SK-N-MC (cell line): ENCODE data around the gene GSC.
"Not testable (repeated sequence)": the region's sequence is repeated elsewhere in the genome, so short reads cannot be mapped to it uniquely, and the experiment has no call there.

Experiments
- DNase-seq: peaks from one replicate; pipeline ENCODE4 v3.0.0-alpha.2; 2011; ENCODE audit warnings: low read depth, low spot score
- H3K27ac ChIP-seq: fragments of 200-600 bp; sonication (generic); 2 replicates; pipeline ENCODE4 v1.5.1; 2016; ENCODE audit warnings: mixed run types
- H3K36me3 ChIP-seq: fragments of 200-600 bp; sonication (generic); 2 replicates; pipeline ENCODE4 v1.6.1; 2017; ENCODE audit warnings: antibody characterized with exemption, low read length, mixed read lengths; ENCODE audit not compliant: insufficient read depth
- H3K4me3 ChIP-seq: fragments of 200-600 bp; sonication (generic); 2 replicates; pipeline ENCODE4 v1.5.1; 2016
- H3K9ac ChIP-seq: fragments of 200-600 bp; sonication (generic); 2 replicates; pipeline ENCODE4 v1.8.0; 2017; ENCODE audit warnings: mixed run types, mixed read lengths; ENCODE audit not compliant: insufficient read length
- H3K9me3 ChIP-seq: fragments of 200-600 bp; sonication (generic); 2 replicates; pipeline ENCODE4 v1.6.1; 2017; ENCODE audit warnings: low read depth, mild to moderate bottlenecking, antibody characterized with exemption, low read length, moderate library complexity, mixed read lengths
- EZH2 ChIP-seq: fragments of 200-600 bp; sonication (generic); IDR thresholded peaks from one replicate; pipeline ENCODE4 v1.6.1; 2017; ENCODE audit warnings: antibody characterized with exemption
- FOXP2 ChIP-seq: optimal IDR thresholded peaks from 2 replicates; pipeline ENCODE3; 2011; ENCODE audit warnings: mild to moderate bottlenecking, moderate library complexity; ENCODE audit not compliant: insufficient read depth; ENCODE audit errors: extremely low read length, control extremely low read depth
- POLR2AphosphoS5 ChIP-seq: IDR thresholded peaks from 2 replicates; pipeline ENCODE4 v1.6.1; 2012; ENCODE audit warnings: mild to moderate bottlenecking, low read depth, low read length, borderline replicate concordance

Gene GSC

GRCh38 chr14:94752591-94753436, 17.1 kb downstream of the GSC start:
- TF ChIP-seq FOXP2 = no peak
- no peak overlapping the region for H3K4me3 ChIP-seq
- H3K36me3 ChIP-seq = no peaks in the 10 kb centered on the region
- H3K27ac ChIP-seq = no peak overlapping the region
- no peaks in the 10 kb centered on the region for H3K9me3 ChIP-seq
- no peak overlapping the region for H3K9ac ChIP-seq
- no peak for DNase-seq

- Histone ChIP-seq H3K4me3 (no peak overlapping the region), H3K9me3 (no peaks in the 10 kb centered on the region), H3K27ac (no peak overlapping the region), H3K9ac (no peak overlapping the region), H3K36me3 (no peaks in the 10 kb centered on the region)
- no peak for DNase-seq
- TF ChIP-seq POLR2AphosphoS5 (no peak), FOXP2 (no peak), EZH2 (no peak)
These were observed 18.0 kb downstream of the GSC start for GRCh38 chr14:94751956-94752355.

GRCh38 chr14:94751321-94751720, 18.6 kb downstream of the GSC start:
- H3K9ac ChIP-seq = no peak overlapping the region
- TF ChIP-seq EZH2 (no peak), FOXP2 (no peak), POLR2AphosphoS5 (no peak)
- H3K9me3 ChIP-seq = no peaks in the 10 kb centered on the region
- no peak overlapping the region for H3K27ac ChIP-seq
- no peak for DNase-seq
- H3K4me3 ChIP-seq = no peak overlapping the region
- H3K36me3 ChIP-seq = no peaks in the 10 kb centered on the region

GRCh38 chr14:94750371-94750770, 19.5 kb downstream of the GSC start:
- Histone ChIP-seq H3K36me3 (no peaks in the 10 kb centered on the region), H3K9ac (no peak overlapping the region), H3K9me3 (no peaks in the 10 kb centered on the region), H3K27ac (no peak overlapping the region), H3K4me3 (no peak overlapping the region)
- no peak for DNase-seq
- no peak for TF ChIP-seq EZH2

- H3K9me3 ChIP-seq = no peaks in the 10 kb centered on the region
- H3K36me3 ChIP-seq = no peaks in the 10 kb centered on the region
- no peak for DNase-seq
- no peak overlapping the region for H3K27ac ChIP-seq
- H3K9ac ChIP-seq = no peak overlapping the region
- no peak for TF ChIP-seq POLR2AphosphoS5
- no peak for TF ChIP-seq FOXP2
- H3K4me3 ChIP-seq = no peak overlapping the region
These were observed 21.1 kb downstream of the GSC start for GRCh38 chr14:94748667-94749347.

- TF ChIP-seq POLR2AphosphoS5 = no peak
- no peak for TF ChIP-seq FOXP2
- no peak for TF ChIP-seq EZH2
These were observed 22.2 kb downstream of the GSC start for GRCh38 chr14:94747739-94748138.

GRCh38 chr14:94747153-94747552, 22.8 kb downstream of the GSC start:
- H3K27ac ChIP-seq = not testable (repeated sequence)

More at GRCh38 chr14:94747739-94748138, 22.2 kb downstream of the GSC start:
- DNase-seq = peak; percentile 48
- Histone ChIP-seq H3K4me3 (no peak overlapping the region), H3K9me3 (no peaks in the 10 kb centered on the region), H3K27ac (peak overlapping the region; percentile 31; the same call in 1 of the 2 replicates), H3K36me3 (no peaks in the 10 kb centered on the region), H3K9ac (no peak overlapping the region)

GRCh38 chr14:94746131-94746530, 23.8 kb downstream of the GSC start:
- Histone ChIP-seq H3K4me3 (no peak overlapping the region), H3K9ac (no peak overlapping the region), H3K9me3 (no peaks in the 10 kb centered on the region), H3K36me3 (no peaks in the 10 kb centered on the region), H3K27ac (no peak overlapping the region)
- no peak for DNase-seq
- no peak for TF ChIP-seq EZH2
- TF ChIP-seq FOXP2 = no peak

More at GRCh38 chr14:94747153-94747552, 22.8 kb downstream of the GSC start:
- not testable (repeated sequence) for DNase-seq, H3K9me3 ChIP-seq, H3K4me3 ChIP-seq, H3K9ac ChIP-seq, H3K36me3 ChIP-seq

GRCh38 chr14:94738751-94739150, 31.2 kb downstream of the GSC start:
- no peak overlapping the region for H3K27ac ChIP-seq
- TF ChIP-seq POLR2AphosphoS5 (no peak), EZH2 (no peak), FOXP2 (no peak)

More at GRCh38 chr14:94738751-94739150, 31.2 kb downstream of the GSC start:
- no peaks in the 10 kb centered on the region for H3K9me3 ChIP-seq
- no peak for DNase-seq
- no peaks in the 10 kb centered on the region for H3K36me3 ChIP-seq
- H3K9ac ChIP-seq = no peak overlapping the region
- no peak overlapping the region for H3K4me3 ChIP-seq
